Measurements from ENCODE around the gene STPG4. TPM values are rescaled to one million over a fixed set of nuclear protein-coding genes. Genes with fewer than 3 reads are reported as not detected.
"Not testable (repeated sequence)": the region's sequence is repeated elsewhere in the genome, so short reads cannot be mapped to it uniquely, and the experiment has no call there.

STPG4 gene, protein sequence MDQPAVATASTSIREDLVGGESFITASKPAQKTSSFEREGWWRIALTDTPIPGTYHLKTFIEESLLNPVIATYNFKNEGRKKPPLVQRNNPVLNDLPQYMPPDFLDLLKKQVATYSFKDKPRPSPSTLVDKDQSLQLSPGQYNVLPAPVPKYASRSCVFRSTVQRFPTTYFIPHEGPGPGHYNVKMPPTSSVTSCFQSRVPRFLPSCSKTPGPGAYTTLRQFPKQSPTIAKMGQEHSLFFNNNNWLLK
- total RNA-seq: 0.30 and 0.50 TPM in 2 replicates

DNA sequence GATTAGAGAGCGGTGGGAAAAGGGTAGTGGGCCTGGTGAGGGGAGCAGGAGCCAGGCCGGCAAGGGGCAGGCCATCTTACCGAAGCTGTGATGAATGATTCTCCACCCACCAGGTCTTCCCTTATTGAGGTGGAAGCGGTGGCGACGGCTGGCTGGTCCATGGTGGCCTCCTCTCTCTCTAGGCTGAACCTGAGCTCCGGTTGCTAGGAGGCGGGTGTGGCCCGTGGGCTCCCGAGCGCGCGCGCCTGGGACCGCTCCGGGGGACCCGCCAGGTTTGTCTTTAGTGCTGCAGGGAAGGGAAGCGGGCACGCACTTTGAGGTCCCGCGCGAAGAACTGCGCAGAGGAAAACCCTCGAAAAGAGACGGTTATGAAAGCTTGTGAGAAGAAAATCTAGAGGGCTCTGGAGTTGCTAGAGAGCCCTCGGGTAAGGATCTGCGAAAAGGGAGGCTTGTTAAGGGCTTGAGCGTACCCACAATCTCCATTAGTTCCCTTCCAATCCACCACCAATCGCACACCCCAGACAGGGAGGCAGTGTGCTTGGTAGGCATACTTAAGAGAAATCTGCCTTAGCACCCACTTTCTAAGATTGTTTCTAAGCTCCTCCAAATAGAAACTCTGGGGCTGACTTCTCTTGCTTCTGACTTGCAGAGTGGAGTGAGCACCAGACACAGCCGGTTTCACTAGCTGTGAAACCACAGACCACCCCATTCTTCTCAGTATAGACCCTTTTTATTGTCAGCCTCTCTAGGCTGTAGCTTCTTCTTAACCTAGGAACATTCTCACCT, at the start of gene STPG4:
TSS of gene STPG4 (minus strand) at position 218 of the 786 bp plus-strand sequence. CDS start at position 161, 57 bp downstream.
- intact Hi-C loops (cut with micrococcal nuclease): no loop called here

- intact Hi-C loops (cut with micrococcal nuclease): no loop called here
Observed at GRCh38 chr2:47204691-47205090, 49.6 kb upstream of the STPG4 start.

GRCh38 chr2:47203995-47204394, 48.9 kb upstream of the STPG4 start:
- intact Hi-C loops (cut with micrococcal nuclease): no loop called here

- intact Hi-C loops (cut with micrococcal nuclease): no loop called here
Observed at GRCh38 chr2:47201224-47201623, 46.1 kb upstream of the STPG4 start.

DNA sequence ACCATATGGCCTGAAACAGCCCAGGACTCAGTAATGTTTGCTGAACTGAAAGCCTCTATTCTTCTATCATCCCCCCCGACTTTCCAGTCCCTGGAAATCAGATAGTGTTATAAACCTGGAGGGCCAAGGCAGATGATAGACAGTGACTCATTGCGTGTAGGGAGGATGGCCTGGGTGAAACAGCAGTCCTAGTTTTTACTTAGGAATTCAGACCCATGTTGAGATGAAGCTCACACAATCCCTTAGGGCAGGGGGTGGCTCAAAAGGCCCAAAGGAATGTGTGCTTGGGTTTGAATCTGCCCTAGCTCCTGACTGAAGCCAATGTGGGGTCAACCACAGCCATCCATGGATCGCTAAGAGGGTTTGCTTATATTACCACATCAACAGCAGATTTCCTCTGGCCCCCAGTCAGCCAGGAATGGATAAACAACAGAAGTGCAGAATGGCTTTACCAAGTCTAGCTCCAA, 43.9 kb upstream of the STPG4 start:
- intact Hi-C loops (cut with micrococcal nuclease): no loop called here

GRCh38 chr2:47196499-47196898, 41.4 kb upstream of the STPG4 start:
- intact Hi-C loops (cut with micrococcal nuclease): no loop called here

DNA sequence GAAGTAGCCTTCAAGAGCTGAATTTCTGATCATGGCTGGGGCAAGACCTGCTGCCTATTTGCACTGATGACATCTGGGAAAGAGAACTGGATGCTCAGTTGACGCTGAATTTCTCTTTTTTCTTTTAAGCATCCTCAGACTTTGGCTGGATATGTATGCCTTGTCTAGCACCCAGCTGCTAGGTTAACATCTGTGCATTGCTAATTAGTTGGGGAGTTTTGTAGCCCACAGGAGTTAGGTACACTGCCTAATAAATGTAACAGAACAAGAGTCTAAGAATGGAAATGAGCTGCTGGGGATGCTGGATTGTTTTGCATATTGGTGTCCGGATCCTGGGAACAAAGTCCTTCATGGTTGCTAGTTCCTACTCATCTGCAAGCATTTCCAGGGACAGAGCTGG, 40.9 kb upstream of the STPG4 start:
- intact Hi-C loops (cut with micrococcal nuclease): no loop called here

- intact Hi-C loops (cut with micrococcal nuclease): no loop called here
Observed at GRCh38 chr2:47195148-47195547, 40.0 kb upstream of the STPG4 start.

- intact Hi-C loops (cut with micrococcal nuclease): no loop called here
Observed at GRCh38 chr2:47194410-47194809, 39.3 kb upstream of the STPG4 start.

DNA sequence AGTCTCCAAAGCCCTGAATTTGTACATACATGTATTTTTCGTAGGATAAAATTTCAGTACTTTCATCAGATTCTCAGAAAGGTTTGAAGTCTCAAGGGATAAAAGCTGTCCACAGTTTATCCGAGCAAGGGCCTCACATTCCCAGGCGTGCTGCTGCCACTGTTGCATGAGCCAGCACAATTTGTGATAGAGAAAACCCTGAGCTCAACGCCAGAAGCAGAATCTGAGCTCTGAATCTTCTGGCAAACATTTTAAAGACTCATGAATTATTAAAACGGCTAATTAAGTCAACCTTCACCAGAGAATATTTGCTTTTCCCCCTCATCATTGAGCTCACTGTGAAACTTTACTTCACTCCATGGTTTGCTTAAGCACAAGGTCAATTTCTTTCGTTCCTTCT, 38.5 kb upstream of the STPG4 start:
- intact Hi-C loops (cut with micrococcal nuclease): no loop called here

GRCh38 chr2:47190188-47190881, 35.2 kb upstream of the STPG4 start:
- intact Hi-C loops (cut with micrococcal nuclease): no loop called here

DNA sequence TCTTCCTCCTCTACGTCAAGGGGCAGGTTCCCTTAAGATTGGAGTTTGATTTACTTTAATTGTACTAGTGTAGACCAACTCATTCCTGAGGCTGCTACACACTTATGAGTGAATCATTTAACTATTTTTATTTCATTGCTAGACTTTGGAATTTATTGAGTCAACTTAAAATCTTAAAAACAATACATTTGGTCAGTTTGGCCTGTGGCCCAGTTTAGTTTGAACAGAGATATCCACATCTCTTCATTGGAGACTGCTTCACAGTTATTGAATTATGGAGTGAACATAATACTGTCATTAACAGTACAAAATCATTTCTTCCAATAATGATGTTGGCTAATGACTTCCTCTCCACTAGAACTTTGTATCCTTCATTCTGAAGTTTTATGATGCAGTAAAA, 34.5 kb upstream of the STPG4 start:
- intact Hi-C loops (cut with micrococcal nuclease): no loop called here

GRCh38 chr2:47187069-47187468, 32.0 kb upstream of the STPG4 start:
- intact Hi-C loops (cut with micrococcal nuclease): no loop called here

DNA sequence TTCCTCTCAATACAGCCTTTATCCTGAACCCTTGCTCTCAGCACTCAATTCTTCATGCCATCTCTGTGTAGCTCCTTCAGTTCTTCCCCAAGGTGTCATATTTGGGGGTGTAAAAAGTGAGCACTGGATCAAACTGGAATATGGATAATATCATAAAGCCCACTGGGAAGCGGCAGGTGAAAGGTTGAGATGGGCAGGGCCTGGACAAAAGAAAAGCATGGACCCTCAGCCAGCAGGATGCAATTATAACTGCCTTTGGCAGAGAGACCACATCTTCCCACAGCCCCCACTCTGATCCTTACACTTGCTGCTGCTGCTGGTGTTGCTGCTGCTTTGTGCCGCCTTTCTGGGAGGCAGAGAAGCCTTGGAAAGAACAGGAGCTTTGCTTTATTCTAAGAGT, 31.2 kb upstream of the STPG4 start:
- intact Hi-C loops (cut with micrococcal nuclease): no loop called here

- intact Hi-C loops (cut with micrococcal nuclease): not testable (repeated sequence)
Observed at GRCh38 chr2:47185098-47185497, 30.0 kb upstream of the STPG4 start.

DNA sequence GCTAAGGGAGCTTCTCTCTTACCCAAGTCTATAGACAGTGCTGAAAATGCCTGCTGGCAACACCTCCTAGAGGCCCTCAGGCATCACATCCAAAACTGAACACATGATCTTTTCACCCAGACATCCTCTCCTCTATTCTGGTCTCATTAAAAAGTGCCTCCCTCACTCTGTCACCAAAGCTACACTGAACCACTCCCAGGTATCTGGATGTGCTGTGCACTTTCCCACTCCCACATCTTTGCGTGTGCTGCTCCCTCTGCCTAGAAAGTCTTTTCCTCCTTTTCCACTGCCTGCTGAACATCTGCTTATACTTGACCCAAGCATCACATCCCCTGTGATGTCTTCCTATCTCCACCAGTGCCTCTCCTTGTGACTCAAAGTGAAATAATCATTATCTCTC, 26.1 kb upstream of the STPG4 start:
- intact Hi-C loops (cut with micrococcal nuclease): no loop called here

DNA sequence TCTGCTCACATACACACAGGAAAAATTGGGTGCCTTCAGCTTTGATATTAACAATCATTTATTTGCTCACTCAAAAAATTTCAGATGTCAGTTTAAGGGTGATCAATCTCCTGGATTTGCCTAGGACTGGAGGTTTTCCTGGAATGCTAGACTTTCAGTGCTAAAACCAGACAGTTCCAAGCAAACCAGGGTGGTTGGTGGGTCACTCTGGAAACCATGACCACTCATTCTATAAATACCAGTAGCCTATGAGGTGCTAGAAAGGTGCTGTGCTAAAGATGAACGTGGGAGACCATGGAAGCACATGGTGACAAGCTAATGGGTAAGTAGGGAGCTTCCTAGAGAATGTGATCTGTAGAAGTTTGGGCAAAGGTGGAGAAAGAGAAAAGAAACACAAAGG, 25.4 kb upstream of the STPG4 start:
- intact Hi-C loops (cut with micrococcal nuclease): no loop called here

DNA sequence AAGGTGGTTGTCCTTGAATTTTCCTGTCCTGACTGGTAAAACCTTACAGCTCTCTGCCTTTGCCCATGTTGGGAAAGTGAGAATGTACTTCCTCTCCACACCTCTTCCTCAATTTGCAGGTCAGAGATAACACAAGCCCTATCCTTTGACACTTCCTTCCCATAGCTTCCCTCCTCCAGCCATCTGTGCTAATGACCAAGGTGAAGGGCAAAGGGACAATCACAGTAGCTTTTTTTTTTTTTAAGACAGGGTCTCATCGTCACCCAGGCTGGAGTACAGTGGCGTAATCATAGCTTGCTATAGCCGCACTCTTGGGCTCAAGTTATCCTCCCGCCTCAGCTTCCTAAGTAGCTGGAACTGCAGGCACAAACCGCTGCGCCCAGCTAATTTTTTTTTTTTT, 24.3 kb upstream of the STPG4 start:
- intact Hi-C loops (cut with micrococcal nuclease): no loop called here

DNA sequence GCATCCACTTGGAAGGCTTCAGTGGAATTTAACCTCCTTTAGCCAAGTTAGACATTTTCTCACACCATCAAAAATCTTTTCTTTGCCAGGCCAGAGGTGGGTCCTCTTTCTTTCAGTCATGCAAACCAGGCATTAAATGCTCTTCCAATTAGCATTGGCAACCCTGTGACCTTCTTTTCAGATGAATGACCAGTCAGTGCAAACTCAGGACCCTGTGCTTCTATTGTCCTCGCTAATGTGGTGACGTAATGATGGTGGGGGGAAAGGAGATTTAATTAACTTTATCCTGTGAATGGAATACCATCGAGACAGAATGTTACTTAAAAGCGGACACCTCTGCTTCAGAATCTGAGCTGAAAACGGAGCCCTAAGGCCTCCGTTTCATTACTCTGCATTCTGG, 23.2 kb upstream of the STPG4 start:
- intact Hi-C loops (cut with micrococcal nuclease): no loop called here

DNA sequence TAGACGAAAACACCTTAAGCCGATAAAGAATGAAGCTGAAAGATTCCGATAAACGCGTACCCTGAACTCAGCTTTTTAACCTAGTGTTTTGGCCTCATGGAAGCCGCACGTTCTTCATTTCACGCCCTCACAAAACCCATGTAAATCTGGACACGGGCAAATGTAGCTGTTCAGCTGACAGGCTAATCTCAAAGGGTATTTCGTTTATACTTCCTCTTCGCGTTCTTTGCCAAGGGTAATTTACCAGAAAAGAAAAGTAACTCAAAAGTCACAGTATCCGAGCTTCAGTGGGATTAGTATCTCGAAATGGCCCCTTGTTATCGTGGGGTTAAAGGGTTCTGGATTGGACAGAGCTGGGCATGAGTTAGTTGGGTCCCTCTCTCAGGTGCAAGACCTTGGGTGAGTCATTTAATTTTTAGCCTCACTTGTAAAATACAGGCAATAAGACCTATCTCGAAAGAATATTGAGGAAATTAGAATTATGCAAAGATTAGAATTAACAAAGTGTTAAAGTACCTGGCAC, 22.0 kb upstream of the STPG4 start:
- intact Hi-C loops (cut with micrococcal nuclease): no loop called here

DNA sequence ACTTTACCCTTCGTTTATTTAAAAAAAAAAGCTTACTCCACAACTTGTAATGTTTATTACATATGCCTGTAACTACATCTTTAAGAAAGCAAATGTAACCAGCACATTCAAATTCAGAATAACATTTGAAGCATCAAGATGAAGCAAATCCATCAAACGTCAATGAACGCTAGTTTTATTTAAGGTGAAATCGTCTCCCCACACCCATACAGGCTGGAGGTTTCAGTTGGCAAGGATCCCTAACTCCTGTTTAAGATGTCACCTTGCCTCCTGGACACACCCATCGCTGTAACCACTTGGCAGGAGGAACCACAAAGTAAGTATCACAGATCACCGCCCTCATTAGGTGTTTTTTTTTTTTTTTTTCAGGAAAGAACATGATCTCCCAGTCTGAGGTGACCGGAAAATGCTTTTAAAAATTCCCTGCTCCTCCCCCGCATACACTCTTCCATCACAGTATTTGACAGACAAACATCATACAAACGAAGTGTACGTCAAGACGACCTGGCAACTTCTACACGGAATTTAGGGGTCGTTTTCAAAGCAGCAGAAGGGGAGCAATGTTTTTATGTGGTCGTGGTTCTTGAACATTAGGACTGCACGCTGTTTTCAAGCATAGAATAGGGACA, 19.7 kb upstream of the STPG4 start:
- intact Hi-C loops (cut with micrococcal nuclease): no loop called here

Measured in T-helper 2 cell treated with Interferon-gamma antibody and Interleukin-4, amounts not matched to agents 100 ng/mL and 5 ng/mL, for 36 hours (primary cell).